CD4-positive, alpha-beta T cell treated with Interleukin-4 for 4 hours (primary cell): ENCODE results near the gene PARP1.
"Not testable (repeated sequence)": the region's sequence is repeated elsewhere in the genome, so short reads cannot be mapped to it uniquely, and the experiment has no call there.

Source experiments
- DNase-seq: peaks from one replicate; pipeline ENCODE4 v3.0.0-alpha.2; 2020

PARP1 gene

DNA sequence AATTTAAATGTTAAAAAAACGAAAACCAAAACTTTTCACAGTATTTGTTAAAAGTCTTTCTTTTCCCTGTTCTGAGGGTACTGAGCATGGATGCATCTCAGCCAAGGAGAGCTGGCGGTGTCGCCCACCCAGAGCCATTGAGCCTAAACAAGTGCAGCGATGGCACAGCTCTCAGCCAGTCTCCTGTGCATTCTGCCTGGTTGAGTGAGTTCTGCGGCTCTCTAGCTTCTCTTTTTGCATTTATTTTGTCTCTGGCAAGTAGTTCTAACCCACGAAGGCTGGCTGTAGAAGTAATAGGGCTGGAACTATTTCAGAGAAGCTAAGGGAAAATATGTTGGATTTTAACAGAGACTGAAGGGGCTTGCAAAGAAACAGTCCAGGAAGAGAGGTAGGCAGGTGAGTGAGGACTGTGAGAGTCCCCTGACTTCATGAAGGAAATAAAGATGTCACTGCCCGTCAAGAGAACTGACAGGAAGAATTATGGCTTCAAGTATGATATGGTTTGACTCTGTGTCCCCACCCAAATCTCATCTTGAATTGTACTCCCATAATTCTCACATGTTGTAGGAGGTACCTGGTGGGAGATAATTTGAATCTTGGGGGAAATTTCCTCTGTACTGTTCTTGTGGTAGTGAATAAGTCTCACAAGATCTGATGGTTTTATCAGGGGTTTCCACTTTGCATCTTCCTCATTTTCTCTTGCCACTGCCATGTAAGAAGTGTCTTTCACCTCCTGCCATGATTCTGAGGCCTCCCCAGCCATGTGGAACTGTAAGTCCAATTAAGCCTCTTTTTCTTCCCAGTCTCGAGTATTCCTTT is 63.2 kb downstream of the PARP1 start:
- DNase-seq: no peak

DNA sequence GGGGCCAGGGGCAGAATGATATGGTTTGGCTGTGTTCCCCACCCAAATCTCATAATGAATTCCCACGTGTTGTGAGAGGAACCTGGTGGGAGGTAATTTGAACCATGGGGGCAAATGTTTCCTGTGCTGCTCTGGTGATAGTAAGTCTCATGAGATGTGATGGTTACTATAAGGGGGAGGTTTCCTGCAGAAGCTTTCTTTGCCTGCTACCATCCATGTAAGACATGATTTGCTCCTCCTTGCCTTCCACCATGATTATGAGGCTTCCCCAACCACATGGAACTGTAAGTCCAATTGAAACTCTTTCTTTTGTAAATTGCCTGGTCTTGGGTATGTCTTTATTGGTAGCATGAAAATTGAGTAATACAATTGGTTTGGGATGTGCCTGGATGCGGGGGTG is 65.2 kb downstream of the PARP1 start:
- no peak for DNase-seq

DNA sequence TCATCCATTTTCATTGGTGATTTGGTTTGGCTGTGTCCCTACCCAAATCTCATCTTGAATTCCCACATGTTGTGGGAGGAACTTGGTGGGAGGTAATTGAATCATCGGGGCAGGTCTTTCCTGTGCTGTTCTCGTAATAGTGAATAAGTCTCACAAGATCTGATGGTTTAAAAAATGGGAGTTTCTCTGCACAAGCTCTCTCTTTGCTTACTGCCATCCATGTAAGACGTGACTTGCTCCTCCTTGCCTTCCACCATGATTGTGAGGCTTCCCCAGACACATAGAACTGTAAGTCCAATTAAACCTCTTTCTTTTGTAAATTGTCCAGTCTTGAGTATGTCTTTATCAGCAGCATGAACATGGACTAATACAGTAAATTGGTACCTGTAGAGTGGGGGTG is 67.8 kb downstream of the PARP1 start:
- DNase-seq: not testable (repeated sequence)

DNA sequence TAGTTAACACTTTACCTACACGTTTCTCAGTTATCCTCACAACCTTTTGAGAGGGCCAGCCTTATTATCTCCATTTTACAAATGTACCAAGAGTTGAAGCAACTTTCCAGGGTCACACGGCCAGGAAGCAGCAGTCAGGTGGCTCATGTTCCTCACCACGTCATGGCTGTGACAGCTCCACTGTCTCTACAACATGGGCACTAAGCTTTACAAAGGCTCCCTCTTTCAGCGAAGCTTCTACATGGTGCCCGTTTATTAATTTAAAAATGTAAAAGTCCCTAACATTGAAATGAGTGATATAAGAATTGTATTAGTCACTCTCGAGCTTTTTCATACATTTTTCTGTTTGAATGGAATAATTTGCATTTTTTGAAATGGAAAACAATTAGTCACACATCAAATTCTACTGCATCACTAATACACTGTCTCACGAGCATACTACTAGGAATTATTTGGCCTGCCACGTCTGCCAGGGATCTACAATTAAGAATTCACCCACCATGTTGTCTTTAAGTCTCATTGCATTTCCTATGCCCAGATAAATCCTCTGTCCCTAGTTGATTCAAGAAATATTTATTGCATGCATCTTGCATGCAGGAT is 70.5 kb downstream of the PARP1 start:
- DNase-seq: no peak

DNA sequence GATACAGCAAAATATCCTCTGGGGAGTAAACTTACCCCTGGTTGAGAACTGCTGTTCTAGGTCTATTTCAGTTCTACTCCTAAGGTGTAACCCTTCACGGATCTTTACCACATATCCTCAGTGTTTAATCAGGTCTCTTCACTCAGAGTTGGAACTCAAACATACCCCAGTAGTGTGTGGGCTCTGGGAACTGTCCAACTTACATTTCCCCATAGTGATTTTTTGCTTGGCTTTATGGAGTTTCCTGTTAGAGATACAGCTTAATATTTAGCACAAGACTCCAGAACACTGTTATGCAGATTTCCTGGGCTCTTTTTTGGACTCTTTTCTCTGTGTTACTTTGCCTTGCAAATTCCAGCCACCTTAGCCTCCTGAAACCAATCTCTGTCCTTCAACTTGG is 72.2 kb downstream of the PARP1 start:
- DNase-seq: no peak

DNA sequence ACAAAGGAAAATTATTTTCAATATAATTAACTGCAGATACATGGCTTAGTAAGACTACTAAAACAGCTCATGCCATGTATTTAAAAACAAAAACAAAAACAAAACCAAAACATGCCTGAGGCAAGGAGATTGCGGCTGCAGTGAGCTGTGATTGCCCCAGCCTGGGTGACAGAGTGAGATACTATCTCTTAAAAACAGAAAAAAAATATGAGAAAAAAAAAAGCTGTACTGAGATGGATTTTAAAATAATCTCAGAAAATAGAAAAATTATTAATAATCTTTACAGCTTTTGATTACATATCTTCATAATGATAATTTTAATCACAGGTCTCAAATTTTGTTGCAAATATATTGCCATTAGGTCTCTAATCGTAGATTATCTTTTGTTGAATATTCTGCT is 74.9 kb downstream of the PARP1 start:
- DNase-seq: no peak

DNA sequence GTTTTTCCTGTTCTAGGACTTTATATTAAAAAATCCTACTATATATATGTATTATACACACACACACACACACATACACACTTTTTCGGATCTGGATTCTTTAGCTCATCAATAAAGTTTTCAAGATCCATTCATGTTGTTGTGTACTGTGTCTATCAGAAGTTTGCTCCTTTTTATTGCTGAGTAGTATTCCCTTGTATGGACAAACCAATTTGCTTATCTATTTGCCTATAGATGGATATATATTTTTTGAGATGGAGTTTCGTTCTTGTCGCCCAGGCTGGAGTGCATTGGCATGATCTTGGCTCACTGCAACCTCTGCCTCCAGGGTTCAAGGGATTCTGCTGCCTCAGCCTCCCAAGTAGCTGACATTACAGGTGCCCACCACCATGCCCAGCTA is 78.7 kb downstream of the PARP1 start:
- DNase-seq: no peak

DNA sequence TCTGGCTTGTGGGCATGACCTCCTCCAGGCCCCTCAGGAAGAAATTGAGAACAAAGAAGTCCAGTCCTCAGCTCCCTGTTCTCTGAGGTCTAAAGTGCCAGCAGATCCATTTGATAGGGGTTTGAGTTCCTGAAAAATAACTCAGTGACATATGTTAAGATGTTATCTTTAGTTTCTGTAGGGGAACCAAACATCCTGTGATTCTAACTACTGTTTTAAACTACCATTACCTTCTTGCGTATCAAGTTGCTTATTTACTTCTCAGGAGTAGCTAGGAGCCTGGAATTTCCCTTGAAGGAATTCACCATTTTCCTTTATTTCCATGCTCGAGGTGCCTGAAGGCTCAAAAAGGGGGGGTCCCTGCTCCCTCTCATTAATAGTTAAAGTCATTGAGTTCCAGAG is 80.1 kb downstream of the PARP1 start:
- DNase-seq: no peak

DNA sequence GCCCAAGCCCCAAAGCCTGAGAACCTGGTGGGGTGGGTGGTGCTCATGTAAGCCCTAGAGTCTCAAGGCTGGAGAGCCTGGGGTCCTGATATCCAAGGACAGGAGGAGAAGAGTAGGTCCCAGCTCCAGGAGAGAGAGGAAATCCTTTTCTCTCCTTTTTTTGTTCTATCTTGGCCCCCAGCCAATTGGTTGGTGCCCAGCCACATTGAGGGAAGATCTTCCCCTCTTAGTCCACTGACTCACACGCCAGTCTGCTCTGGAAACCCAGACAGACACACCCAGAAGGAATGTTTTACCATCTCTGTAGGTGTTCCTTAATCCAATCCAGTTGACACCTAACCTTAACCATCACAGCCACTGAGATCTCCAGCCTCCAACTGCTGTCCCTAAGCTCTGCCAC is 82.7 kb downstream of the PARP1 start:
- no peak for DNase-seq

DNA sequence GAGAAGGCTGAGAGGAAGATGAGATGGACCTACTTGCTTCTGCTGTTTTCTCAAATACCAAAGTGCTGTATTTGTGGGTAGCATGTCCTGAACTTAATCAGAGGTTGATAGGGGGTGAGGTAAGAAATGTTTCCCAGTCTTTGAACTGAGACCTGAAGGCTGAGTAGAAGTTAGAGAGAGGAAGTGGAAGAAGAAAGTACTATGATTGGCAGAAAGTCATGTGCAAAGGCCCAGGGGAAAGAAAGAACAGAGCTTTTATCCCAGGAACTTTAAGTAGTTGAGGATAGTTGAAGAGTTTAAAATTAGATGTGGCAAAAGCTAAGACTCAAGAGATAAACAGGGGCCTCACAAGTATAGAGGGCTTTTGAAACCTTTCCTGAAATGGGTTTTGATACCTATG is 83.4 kb downstream of the PARP1 start:
- no peak for DNase-seq

DNA sequence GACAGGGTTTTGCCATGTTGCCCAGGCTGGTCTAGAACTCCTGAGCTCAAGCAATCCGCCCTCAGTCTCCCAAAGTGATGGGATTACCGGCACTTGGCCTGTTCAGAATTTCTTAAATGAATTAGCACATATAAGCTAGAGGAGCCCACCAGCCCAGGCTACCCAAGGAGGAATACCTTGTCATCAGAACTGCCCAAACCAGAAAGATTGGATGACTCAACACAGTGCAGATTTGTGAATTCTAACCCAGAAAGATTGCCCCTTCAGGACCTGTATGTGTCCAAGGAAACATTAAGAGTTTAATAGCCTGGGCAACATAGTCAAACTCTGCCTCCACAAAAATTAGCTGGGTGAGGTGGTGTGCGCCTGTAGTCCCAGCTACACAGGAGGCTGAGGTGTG is 84.9 kb downstream of the PARP1 start:
- no peak for DNase-seq

DNA sequence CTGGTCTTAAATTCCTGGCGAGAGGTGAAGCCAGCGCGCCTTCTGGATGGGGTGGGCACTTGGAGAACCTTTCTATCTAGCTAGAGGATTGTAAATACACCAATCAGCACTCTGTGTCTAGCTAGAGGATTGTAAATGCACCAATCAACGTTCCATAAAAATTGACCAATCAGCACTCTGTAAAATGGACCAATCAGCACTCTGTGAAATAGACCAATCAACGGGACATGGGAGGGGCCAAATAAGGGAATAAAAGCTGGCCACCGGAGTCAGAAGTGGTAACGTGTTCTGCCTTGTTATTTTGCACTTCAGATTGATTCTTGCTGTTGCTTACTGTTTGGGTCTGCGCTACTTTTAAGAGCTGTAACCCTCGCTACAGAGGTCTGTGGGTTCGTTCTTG is 87.0 kb downstream of the PARP1 start:
- no peak for DNase-seq

DNA sequence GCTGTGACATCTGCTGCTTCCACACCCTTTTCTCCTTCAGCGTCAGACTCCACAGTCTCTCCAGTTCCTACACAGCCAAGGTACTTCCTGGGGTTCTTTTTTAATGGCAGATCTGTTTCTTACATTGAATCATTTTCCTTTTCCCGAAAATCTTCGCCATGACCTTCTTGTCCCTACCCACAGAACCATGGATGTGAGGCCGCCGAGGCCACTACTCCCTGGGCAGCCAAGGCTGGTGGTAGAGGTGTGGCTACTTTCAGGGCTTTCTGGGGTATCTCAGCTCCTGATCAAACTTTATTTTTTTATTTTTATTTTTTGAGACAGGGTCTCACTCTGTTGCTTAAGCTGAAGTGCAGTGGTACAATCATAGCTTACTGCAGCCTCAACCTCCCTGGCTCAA is 89.4 kb downstream of the PARP1 start:
- DNase-seq: no peak

DNA sequence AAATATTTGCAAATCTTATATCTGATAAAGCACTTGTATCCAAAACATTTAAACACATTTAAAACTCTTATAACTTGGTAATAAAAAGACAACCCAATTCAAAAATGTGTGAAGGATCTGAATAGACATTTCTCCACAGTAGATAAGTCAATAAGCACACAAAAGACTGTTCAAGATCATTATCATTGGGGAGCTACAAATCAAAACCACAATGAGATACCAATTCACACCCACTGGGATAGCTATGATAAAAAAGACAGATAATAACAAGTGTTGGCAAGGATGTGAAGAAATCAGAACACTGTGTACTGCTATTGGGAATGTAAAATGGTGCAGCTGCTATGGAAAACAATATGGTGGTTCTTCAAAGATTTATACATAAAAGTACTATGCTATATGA is 93.8 kb downstream of the PARP1 start:
- no peak for DNase-seq

DNA sequence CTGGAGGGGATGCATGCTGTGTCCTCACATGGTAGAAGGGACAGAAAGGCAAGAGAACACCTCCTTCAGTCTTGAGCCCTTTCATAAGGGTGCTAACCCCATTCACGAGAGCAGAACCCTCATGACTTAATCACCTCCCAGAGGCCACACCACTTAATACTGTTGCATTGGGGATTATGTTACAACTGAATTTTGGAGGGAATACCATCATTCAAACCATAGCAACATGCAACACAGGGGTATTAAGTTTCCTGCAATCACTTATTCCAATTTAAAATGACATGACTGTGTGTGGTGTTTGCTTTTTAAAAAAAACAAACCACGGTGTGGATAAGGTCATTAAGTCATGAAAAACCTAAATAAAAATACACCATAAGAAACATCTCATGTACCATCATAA is 95.8 kb downstream of the PARP1 start:
- DNase-seq: no peak

DNA sequence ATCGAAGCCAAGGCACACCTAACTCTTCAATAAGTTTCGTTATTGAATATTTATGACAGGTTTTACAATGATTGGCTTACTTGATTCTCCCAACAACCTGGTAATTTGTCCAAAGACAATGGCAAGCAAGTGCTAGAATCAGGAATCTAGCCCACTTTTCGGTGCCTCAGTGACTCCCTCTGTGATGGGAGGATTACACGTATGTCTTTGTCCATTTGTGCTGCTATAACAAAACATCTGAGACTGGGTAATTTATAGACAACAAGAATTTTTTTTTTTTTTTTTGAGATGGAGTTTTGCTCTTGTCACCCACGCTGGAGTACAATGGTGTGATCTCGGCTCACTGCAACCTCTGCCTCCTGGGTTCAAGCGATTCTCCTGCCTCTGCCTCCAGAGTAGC is 96.5 kb downstream of the PARP1 start:
- DNase-seq: no peak
